Renal cortical epithelial cell (primary cell): ENCODE results near the gene TBCE. TPM values are rescaled to one million over a fixed set of nuclear protein-coding genes. Genes with fewer than 3 reads are reported as not detected.

Source experiments
- DNase-seq: peaks from one replicate; pipeline ENCODE4 v3.0.0-alpha.2; 2011; ENCODE audit warnings: low read depth
- total RNA-seq: library from RNA; depleted of rRNA; stranded (reverse); fragments of >200 nt; gene quantifications from 2 replicates; pipeline ENCODE4 v1.2.3, GENCODE V29; 2014

The TBCE gene
- total RNA-seq, 1 donor from 2014 or later: 30.4 TPM

GRCh38 chr1:235409042-235409820, 42.0 kb downstream of the TBCE start:
- DNase-seq: no peak

- no peak for DNase-seq
These were observed 43.2 kb downstream of the TBCE start for GRCh38 chr1:235410467-235410866.

- peak; percentile 68 for DNase-seq
These were observed 44.6 kb downstream of the TBCE start for GRCh38 chr1:235411489-235412486.

GRCh38 chr1:235415008-235415904, 48.0 kb downstream of the TBCE start:
- DNase-seq: peak; percentile 81

GRCh38 chr1:235416662-235417049, 49.4 kb downstream of the TBCE start:
- DNase-seq: no peak

- DNase-seq: peak; percentile 73
These were observed 50.0 kb downstream of the TBCE start for GRCh38 chr1:235417086-235417697.

GRCh38 chr1:235421751-235422150, 54.5 kb downstream of the TBCE start:
- no peak for DNase-seq

GRCh38 chr1:235423214-235423652, 56.0 kb downstream of the TBCE start:
- DNase-seq: no peak

GRCh38 chr1:235424092-235424491, 56.9 kb downstream of the TBCE start:
- DNase-seq: no peak

GRCh38 chr1:235425357-235425756, 58.1 kb downstream of the TBCE start:
- DNase-seq: no peak

GRCh38 chr1:235426143-235426542, 58.9 kb downstream of the TBCE start:
- no peak for DNase-seq

GRCh38 chr1:235426680-235427079, 59.5 kb downstream of the TBCE start:
- DNase-seq: no peak

- DNase-seq: no peak
These were observed 60.2 kb downstream of the TBCE start for GRCh38 chr1:235427447-235427846.

- DNase-seq: peak; percentile 50
These were observed 61.9 kb downstream of the TBCE start for GRCh38 chr1:235429143-235429542.

GRCh38 chr1:235430991-235431390, 63.8 kb downstream of the TBCE start:
- DNase-seq: no peak

- DNase-seq: no peak
These were observed 66.8 kb downstream of the TBCE start for GRCh38 chr1:235434001-235434400.

GRCh38 chr1:235441159-235441685, 74.0 kb downstream of the TBCE start:
- peak; percentile 11 for DNase-seq

GRCh38 chr1:235442788-235443429, 75.7 kb downstream of the TBCE start:
- DNase-seq: peak; percentile 85

- DNase-seq: no peak
These were observed 81.4 kb downstream of the TBCE start for GRCh38 chr1:235448616-235449015.

GRCh38 chr1:235450433-235450832, 83.2 kb downstream of the TBCE start:
- DNase-seq: peak; percentile 27
